Esophagus squamous epithelium (tissue), 4 donors: ENCODE data around the gene CACHD1.

Experiments used
- POLR2A ChIP-seq, 4 donors: fragments of 450-650 bp; IDR thresholded peaks; one replicate each; pipeline ENCODE4 v1.6.1; 2017; ENCODE audit warnings: antibody characterized with exemption in 4 of 4, mild to moderate bottlenecking in 4 of 4, moderate library complexity in 3 of 4
- TF ChIP-seq, protein P1 (sequence below), 6 experiments: fragments of 450-650 bp in 4 of 6; fragments of 200-600 bp in 2 of 6; sonication (generic) in 2 of 6; IDR thresholded peaks; one replicate each; pipeline ENCODE4 v1.5.1; 2016 to 2019; ENCODE audit warnings: antibody characterized with exemption in 6 of 6, mild to moderate bottlenecking in 4 of 6, moderate library complexity in 4 of 6

DNA sequence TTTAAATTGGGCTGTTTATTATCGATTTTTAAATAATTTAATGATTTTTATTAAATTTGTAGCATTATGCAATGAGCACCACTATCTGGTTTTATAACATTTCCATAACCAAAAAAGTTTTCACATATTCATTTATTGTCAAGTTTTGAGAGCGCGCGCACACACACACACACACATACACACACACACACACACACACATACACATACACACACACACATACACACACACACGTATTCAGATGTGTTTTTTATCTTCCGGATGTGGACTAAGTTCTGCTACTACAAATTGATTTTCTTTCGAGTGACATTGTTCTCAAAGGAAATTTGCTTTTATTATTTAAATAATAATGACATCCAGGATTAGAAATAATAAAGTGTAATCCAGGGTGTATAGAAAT lies 16.3 kb downstream of the CACHD1 start:
- TF ChIP-seq, protein P1, sequence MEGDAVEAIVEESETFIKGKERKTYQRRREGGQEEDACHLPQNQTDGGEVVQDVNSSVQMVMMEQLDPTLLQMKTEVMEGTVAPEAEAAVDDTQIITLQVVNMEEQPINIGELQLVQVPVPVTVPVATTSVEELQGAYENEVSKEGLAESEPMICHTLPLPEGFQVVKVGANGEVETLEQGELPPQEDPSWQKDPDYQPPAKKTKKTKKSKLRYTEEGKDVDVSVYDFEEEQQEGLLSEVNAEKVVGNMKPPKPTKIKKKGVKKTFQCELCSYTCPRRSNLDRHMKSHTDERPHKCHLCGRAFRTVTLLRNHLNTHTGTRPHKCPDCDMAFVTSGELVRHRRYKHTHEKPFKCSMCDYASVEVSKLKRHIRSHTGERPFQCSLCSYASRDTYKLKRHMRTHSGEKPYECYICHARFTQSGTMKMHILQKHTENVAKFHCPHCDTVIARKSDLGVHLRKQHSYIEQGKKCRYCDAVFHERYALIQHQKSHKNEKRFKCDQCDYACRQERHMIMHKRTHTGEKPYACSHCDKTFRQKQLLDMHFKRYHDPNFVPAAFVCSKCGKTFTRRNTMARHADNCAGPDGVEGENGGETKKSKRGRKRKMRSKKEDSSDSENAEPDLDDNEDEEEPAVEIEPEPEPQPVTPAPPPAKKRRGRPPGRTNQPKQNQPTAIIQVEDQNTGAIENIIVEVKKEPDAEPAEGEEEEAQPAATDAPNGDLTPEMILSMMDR (IDR thresholded peaks at IDR 0.05): no peak
- no peak for TF ChIP-seq POLR2A (IDR thresholded peaks at IDR 0.05)
